ENCODE measurements around the gene PLXNA2. TPM values are rescaled to one million over a fixed set of nuclear protein-coding genes. Genes with fewer than 3 reads are reported as not detected.

PLXNA2 gene
- total and polyA plus RNA-seq, 2 of the 8 experiments (the other 6 are each of a cell fraction or from before 2014, with no cell fraction given) = 0.33 to 1.5 TPM

GRCh38 chr1:208042868-208043267 lies 201.3 kb downstream of the PLXNA2 start (continued):
- TF ChIP-seq USF2 (IDR thresholded peaks at IDR 0.05; ENCODE audit: low read length) (no peak), CTBP2 (IDR thresholded peaks at IDR 0.05; ENCODE audit: borderline replicate concordance, insufficient read depth, insufficient read length, low read length) (no peak), BRCA1 (IDR thresholded peaks at IDR 0.05; ENCODE audit: low read depth, low read length) (no peak), NRF1 (IDR thresholded peaks at IDR 0.05; ENCODE audit: low read depth, low read length) (no peak), ATF2 (IDR thresholded peaks at IDR 0.05; ENCODE audit: low read length) (no peak), TEAD4 (IDR thresholded peaks at IDR 0.05; ENCODE audit: low read depth, low read length) (no peak), TAF1 (IDR thresholded peaks at IDR 0.05; ENCODE audit: low read depth, low read length) (no peak)
